OCI-LY1 (cell line): ENCODE measurements around the gene FAM193B.

Source experiments
- EZH2 ChIP-seq: fragments of 200-600 bp; sonication (generic), shearing (Covaris generic); IDR thresholded peaks from 2 replicates; pipeline ENCODE4 v1.8.0; 2017; ENCODE audit warnings: borderline replicate concordance, mixed run types, mild to moderate bottlenecking, antibody characterized with exemption, low read length, moderate library complexity, mixed read lengths
- TF ChIP-seq, protein P1 (sequence below): fragments of 200-600 bp; sonication (generic), shearing (Covaris generic); IDR thresholded peaks from 2 replicates; pipeline ENCODE4 v1.5.1; 2017; ENCODE audit warnings: mild to moderate bottlenecking, antibody characterized with exemption, low read length, moderate library complexity, mixed read lengths

- no peak for TF ChIP-seq EZH2
- TF ChIP-seq, protein P1, sequence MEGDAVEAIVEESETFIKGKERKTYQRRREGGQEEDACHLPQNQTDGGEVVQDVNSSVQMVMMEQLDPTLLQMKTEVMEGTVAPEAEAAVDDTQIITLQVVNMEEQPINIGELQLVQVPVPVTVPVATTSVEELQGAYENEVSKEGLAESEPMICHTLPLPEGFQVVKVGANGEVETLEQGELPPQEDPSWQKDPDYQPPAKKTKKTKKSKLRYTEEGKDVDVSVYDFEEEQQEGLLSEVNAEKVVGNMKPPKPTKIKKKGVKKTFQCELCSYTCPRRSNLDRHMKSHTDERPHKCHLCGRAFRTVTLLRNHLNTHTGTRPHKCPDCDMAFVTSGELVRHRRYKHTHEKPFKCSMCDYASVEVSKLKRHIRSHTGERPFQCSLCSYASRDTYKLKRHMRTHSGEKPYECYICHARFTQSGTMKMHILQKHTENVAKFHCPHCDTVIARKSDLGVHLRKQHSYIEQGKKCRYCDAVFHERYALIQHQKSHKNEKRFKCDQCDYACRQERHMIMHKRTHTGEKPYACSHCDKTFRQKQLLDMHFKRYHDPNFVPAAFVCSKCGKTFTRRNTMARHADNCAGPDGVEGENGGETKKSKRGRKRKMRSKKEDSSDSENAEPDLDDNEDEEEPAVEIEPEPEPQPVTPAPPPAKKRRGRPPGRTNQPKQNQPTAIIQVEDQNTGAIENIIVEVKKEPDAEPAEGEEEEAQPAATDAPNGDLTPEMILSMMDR, result no peak
Measured at GRCh38 chr5:177496727-177497291, 57.6 kb downstream of the FAM193B start.
